IPS-20b (cell line): Measurements from ENCODE around the gene SEMA6A.

Source experiments
- H3K27ac ChIP-seq: one replicate; pipeline ENCODE4 v1.5.1; 2013; ENCODE audit warnings: low read length
- H3K27me3 ChIP-seq: 2 replicates; pipeline ENCODE4 v1.6.1; 2013; ENCODE audit warnings: mild to moderate bottlenecking, low read length, inconsistent platforms; ENCODE audit not compliant: insufficient read depth
- H3K36me3 ChIP-seq: 2 replicates; pipeline ENCODE4 v1.6.1; 2013; ENCODE audit warnings: low read depth, mild to moderate bottlenecking, inconsistent platforms, low read length, moderate library complexity; ENCODE audit not compliant: insufficient read depth
- H3K4me1 ChIP-seq: 2 replicates; pipeline ENCODE4 v1.6.1; 2013; ENCODE audit warnings: mild to moderate bottlenecking, control low read depth, inconsistent platforms, low read length, moderate library complexity; ENCODE audit not compliant: insufficient read depth
- H3K4me3 ChIP-seq: 2 replicates; pipeline ENCODE4 v1.5.1; 2013; ENCODE audit warnings: mild to moderate bottlenecking, low read length, inconsistent platforms
- H3K9ac ChIP-seq: 2 replicates; pipeline ENCODE4 v1.6.1; 2013; ENCODE audit warnings: low read depth, mild to moderate bottlenecking, inconsistent platforms, low read length, moderate library complexity
- H3K9me3 ChIP-seq: 2 replicates; pipeline ENCODE4 v1.6.1; 2013; ENCODE audit warnings: mild to moderate bottlenecking, low read depth, low read length, inconsistent platforms; ENCODE audit not compliant: insufficient read depth

SEMA6A gene, protein sequence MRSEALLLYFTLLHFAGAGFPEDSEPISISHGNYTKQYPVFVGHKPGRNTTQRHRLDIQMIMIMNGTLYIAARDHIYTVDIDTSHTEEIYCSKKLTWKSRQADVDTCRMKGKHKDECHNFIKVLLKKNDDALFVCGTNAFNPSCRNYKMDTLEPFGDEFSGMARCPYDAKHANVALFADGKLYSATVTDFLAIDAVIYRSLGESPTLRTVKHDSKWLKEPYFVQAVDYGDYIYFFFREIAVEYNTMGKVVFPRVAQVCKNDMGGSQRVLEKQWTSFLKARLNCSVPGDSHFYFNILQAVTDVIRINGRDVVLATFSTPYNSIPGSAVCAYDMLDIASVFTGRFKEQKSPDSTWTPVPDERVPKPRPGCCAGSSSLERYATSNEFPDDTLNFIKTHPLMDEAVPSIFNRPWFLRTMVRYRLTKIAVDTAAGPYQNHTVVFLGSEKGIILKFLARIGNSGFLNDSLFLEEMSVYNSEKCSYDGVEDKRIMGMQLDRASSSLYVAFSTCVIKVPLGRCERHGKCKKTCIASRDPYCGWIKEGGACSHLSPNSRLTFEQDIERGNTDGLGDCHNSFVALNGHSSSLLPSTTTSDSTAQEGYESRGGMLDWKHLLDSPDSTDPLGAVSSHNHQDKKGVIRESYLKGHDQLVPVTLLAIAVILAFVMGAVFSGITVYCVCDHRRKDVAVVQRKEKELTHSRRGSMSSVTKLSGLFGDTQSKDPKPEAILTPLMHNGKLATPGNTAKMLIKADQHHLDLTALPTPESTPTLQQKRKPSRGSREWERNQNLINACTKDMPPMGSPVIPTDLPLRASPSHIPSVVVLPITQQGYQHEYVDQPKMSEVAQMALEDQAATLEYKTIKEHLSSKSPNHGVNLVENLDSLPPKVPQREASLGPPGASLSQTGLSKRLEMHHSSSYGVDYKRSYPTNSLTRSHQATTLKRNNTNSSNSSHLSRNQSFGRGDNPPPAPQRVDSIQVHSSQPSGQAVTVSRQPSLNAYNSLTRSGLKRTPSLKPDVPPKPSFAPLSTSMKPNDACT

DNA sequence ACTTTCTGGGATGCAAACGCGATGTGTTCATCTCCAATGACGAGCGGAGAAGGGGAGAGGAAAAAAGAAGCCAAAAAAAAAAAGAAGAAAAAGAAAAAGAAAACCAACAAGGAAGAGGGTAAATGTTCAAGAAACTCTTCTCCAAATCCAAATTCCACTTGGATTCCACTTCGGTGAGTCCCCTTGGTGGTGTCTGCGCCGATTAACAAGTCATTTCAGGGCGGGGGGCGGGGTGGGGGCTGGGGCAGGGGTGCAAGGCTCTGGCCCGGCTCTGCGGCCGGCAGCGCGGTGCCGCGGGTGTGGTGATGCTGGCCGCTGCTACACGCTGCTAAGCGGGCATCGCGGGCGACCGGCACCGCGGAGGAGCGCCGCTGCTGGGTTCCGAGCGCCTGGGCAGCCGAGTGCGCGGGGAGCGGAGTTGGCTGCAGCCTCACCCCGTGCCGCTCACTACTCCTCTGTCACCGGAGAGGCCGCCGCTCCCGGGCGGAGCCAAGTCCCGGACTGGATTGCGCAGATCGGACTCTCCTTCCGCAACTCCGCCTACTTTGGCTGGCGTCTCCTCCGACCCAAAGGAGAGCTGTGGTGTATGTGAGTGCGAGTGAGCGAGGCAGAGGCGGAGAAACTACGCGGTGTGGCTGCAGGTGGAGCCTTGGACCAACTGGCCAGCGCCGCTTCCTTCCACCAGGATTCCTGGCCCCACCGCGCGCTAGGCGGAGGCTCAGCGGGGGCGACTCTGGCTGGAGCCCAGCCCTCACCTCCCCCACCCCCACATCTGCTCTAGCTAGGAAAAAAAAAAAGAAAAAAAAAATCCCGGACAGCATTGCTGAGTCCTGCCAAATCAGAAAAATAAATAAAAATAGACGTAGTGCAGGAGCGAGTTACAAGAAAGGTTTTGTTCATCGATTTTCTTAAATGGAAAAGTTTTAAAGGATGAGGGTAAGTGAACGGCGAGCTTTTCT, at the start of gene SEMA6A:
Gene SEMA6A (minus strand): TSS at position 457 of the 959 bp plus-strand sequence. CDS start 69,879 bp downstream, outside the sequence.
- no peaks in the 10 kb centered on the region for H3K27me3 ChIP-seq
- peaks cover 20% of the 10 kb centered on the region for H3K36me3 ChIP-seq
- peaks cover 28% of the 10 kb centered on the region for H3K4me1 ChIP-seq
- no peaks in the 10 kb centered on the region for H3K9me3 ChIP-seq
- peak within 1 kb of the TSS; percentile 80 for H3K9ac ChIP-seq
- H3K27ac ChIP-seq = peak within 1 kb of the TSS; percentile 13
- peak within 1 kb of the TSS; percentile 82 for H3K4me3 ChIP-seq

DNA sequence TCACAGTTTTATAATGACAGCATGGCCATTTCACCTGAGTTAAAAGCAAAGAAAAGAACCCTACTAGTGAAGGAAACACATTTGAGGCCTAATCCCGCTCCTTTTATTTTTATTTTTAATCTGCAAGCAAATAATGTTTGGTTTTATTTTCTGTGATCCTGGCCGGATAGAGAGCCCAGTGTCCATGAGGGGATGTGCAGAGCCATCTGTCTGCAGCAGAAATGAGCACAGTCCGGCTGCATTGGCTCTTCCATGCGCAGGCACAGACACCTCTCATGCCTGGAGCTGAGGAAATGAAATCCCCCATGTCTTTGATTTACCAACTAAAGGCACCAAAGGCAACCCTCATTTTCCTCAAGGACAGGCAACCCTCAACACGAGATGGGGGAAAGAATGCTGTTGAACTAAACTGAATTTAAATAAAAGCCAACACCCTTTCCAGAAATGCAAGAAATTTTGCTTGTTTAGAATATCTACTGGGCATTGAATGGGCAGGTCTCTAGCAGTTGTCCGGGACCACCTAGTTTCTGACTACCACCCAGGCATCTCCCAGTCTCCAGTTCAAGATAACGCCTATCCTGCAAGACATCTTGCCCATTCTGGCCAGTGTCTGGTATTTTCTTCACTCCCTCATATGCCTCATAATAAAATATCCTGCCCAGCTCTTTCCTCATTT, 47.9 kb upstream of the SEMA6A start:
- Histone ChIP-seq H3K27ac (no peak overlapping the region), H3K9me3 (no peaks in the 10 kb centered on the region), H3K9ac (no peak overlapping the region), H3K4me1 (peaks cover 6% of the 10 kb centered on the region; the same call in 1 of the 2 replicates), H3K4me3 (no peak overlapping the region), H3K36me3 (no peaks in the 10 kb centered on the region), H3K27me3 (no peaks in the 10 kb centered on the region)

DNA sequence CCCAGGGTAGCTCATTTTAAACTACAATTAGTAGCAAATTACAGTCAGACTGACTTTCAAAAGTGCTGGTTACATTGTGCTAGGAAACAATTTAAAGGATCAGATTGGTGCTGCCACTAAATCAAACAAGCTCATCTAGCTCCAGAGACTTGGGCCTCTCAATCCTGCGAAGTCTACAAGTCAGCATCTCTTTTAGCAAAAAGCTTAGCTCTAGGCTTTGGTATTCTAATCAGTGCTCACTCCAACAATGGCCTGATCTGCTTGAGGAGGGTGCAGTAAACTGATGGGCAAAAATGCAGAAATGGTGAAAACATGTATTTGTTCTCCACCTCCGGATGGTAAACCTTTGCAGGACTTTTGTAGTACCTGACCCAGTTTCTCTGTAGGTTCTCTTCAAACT, 47.0 kb upstream of the SEMA6A start:
- Histone ChIP-seq H3K4me1 (peaks cover 6% of the 10 kb centered on the region; the same call in 1 of the 2 replicates), H3K9ac (no peak overlapping the region), H3K9me3 (no peaks in the 10 kb centered on the region), H3K36me3 (no peaks in the 10 kb centered on the region), H3K27me3 (no peaks in the 10 kb centered on the region), H3K4me3 (no peak overlapping the region), H3K27ac (no peak overlapping the region)

DNA sequence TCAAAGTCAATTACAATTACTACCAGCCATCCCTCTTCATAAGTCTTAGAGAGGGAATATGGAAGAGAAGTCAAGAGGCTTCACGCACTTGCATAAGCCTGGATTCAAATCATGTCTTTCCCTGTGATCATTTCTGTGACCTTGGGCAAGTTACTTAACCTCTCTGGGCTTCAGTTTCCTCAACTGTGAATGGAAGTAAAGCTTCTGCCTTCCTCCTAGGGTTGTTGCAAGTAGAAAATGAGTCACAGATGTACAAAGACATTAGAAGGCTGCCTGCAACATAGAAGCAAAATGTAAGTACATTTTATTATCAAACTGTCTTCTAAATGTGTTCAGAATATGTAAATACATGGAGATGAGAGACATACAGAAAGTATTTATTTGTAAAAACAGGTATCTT, 42.3 kb upstream of the SEMA6A start:
- Histone ChIP-seq H3K4me3 (no peak overlapping the region), H3K4me1 (peaks cover 4% of the 10 kb centered on the region; the same call in 1 of the 2 replicates), H3K9me3 (no peaks in the 10 kb centered on the region), H3K27ac (no peak overlapping the region), H3K9ac (no peak overlapping the region), H3K36me3 (no peaks in the 10 kb centered on the region), H3K27me3 (no peaks in the 10 kb centered on the region)

DNA sequence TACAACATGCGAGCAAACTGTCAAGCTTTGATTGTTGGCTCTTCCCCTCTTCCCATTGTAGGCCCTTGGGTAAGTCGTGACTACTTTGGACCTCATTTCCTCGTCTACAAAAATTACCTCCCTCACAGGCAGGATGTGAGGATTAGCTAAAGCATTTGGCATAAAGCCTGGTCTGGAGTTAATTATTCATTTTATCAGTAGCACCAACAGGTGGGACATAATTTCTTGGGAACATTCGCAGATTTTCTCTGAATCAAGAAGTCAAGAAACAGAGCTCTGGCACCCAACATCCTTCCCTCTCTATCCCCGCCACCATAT, 39.9 kb upstream of the SEMA6A start:
- no peaks in the 10 kb centered on the region for H3K36me3 ChIP-seq
- no peaks in the 10 kb centered on the region for H3K9me3 ChIP-seq
- H3K4me3 ChIP-seq = no peak overlapping the region
- no peaks in the 10 kb centered on the region for H3K4me1 ChIP-seq
- no peak overlapping the region for H3K27ac ChIP-seq
- no peaks in the 10 kb centered on the region for H3K27me3 ChIP-seq
- H3K9ac ChIP-seq = no peak overlapping the region

DNA sequence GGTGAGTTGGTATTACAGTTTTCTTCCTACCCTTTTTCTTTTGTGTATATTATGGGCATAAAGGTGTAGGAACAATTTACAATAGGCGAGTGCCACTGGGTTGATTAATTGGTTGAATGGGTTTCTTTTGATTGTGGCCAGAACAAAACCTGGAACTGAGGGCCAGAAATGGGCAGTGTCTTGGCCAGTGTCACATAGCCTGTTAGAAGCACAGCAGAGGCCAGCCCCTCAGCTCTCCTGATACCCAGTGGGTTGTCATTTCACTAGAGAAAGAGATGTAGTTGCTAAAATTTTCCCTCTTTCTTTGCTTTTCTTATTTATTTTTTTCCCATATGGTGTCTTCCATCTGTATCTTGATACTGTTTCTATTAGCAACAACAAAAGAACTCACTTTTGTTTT, 38.8 kb upstream of the SEMA6A start:
- H3K36me3 ChIP-seq = no peaks in the 10 kb centered on the region

DNA sequence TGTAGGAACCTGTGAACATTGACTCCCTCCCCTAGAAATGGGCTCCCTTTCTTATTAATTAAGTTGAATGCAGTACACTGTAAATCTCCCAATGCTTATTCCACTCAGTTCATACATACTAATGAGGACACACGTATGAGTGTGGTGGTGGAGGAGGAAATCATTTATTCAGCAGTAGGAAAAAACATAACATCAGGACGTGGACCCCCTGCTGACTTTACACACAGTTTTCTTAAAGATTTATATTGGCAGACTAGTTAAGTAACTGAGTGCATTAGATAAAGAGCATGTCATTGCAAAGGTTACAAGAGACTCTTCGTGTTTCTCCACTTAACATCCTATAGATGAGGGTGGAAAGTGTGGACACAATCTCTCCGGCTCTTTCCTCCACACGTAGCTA, 37.8 kb upstream of the SEMA6A start:
- no peak overlapping the region for H3K27ac ChIP-seq
- H3K4me3 ChIP-seq = no peak overlapping the region
- no peaks in the 10 kb centered on the region for H3K4me1 ChIP-seq
- no peaks in the 10 kb centered on the region for H3K36me3 ChIP-seq
- peaks cover 2% of the 10 kb centered on the region; the same call in 1 of the 2 replicates for H3K9me3 ChIP-seq
- no peak overlapping the region for H3K9ac ChIP-seq
- no peaks in the 10 kb centered on the region for H3K27me3 ChIP-seq

More for the DNA sequence above, 38.8 kb upstream of the SEMA6A start:
- no peaks in the 10 kb centered on the region for H3K4me1 ChIP-seq
- no peak overlapping the region for H3K9ac ChIP-seq
- H3K9me3 ChIP-seq = no peaks in the 10 kb centered on the region
- no peaks in the 10 kb centered on the region for H3K27me3 ChIP-seq
- no peak overlapping the region for H3K27ac ChIP-seq
- H3K4me3 ChIP-seq = no peak overlapping the region

DNA sequence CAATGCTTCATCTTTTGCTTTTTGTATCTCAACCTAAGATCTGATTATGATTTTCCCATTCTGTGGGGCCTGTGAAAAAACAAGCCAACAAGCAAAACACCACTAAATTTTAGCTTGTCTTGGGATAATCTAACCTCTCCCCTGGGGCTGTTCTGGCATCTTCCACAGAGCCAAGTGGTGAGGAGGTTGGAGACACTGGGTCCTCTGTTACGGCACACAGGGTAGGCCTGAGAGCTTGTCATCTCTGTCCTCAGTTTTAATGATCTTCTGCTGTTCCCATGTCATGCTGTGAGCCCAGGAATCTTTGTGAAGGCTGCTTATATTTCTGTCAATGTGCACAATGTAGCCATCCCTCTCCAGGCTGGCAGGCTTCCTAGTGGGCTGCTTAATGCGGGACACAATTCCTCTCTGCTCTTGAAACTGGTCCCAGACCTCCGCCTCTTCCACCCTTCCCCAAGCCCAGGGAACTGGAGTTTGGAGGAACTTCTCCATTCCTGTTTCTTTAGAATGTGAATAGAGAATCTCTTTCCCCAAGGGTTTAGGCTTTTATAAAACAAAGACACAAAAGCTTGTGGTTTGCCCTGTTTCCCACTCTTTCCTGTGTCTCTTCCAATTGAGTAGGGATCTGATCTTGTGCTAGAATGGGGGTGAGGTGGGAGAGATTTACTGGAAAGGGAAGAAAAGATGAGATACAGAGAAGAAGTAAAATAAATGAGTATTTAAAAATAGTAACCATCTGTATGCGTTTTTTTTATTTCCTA, 30.9 kb upstream of the SEMA6A start:
- Histone ChIP-seq H3K4me1 (peaks cover 14% of the 10 kb centered on the region; the same call in 1 of the 2 replicates), H3K9me3 (peaks cover 3% of the 10 kb centered on the region; the same call in 1 of the 2 replicates), H3K36me3 (no peaks in the 10 kb centered on the region), H3K27ac (no peak overlapping the region), H3K4me3 (no peak overlapping the region), H3K27me3 (no peaks in the 10 kb centered on the region), H3K9ac (no peak overlapping the region)

DNA sequence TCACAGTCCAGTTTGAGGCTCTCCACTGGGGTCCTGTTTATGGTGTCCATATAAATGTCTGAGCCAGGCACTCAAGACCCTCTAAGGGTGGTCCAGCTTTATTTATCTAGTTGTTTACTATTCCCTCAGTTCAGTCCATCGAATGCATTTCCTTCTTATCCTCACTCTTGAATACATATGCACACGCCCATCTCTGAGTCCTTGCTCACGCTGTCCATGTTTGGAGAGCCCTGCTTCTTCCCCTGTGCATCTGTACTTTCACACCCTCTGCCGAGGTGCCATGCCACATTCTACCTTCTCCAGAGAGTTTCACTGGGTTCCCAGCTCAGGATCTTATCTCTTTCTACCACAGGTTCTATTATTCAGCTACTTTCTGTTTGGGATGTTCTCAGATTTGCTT, 30.2 kb upstream of the SEMA6A start:
- Histone ChIP-seq H3K27ac (no peak overlapping the region), H3K4me3 (no peak overlapping the region), H3K27me3 (no peaks in the 10 kb centered on the region), H3K9me3 (peaks cover 3% of the 10 kb centered on the region; the same call in 1 of the 2 replicates), H3K9ac (no peak overlapping the region), H3K4me1 (peaks cover 14% of the 10 kb centered on the region; the same call in 1 of the 2 replicates), H3K36me3 (no peaks in the 10 kb centered on the region)

DNA sequence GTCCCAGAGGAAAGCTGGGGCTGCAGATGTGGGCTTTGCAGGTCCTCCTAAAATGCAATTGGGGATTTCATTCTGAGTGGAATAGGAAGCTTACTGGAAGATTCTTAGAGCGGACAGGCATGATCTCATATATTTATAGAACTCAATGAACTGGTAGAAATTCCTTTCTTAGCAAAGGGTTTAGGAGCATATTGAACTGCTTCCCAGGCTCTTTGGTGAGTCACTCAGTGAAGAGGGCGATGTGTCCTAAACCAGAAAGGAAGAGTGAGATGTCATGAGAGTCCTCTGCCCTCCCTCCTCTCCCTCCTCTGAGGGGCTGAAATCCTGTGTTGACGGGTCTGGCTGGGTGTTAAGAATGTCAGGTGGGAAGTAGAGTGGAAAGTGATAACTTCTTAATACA, 26.3 kb upstream of the SEMA6A start:
- Histone ChIP-seq H3K4me3 (no peak overlapping the region), H3K27ac (no peak overlapping the region), H3K27me3 (no peaks in the 10 kb centered on the region)

More for the DNA sequence above, 26.3 kb upstream of the SEMA6A start:
- H3K9me3 ChIP-seq = no peaks in the 10 kb centered on the region
- H3K36me3 ChIP-seq = no peaks in the 10 kb centered on the region
- H3K9ac ChIP-seq = no peak overlapping the region
- H3K4me1 ChIP-seq = peaks cover 7% of the 10 kb centered on the region; the same call in 1 of the 2 replicates
